CD4-positive, alpha-beta T cell treated with Interleukin-1 beta for 1 hour (primary cell): ENCODE data around the gene NTM.

Source experiments
- DNase-seq, 2 donors: peaks; one replicate each; pipeline ENCODE4 v3.0.0-alpha.2; 2020 to 2022

NTM gene

GRCh38 chr11:131880976-131881375 lies 510.6 kb downstream of the NTM start:
- no peak for DNase-seq

DNA sequence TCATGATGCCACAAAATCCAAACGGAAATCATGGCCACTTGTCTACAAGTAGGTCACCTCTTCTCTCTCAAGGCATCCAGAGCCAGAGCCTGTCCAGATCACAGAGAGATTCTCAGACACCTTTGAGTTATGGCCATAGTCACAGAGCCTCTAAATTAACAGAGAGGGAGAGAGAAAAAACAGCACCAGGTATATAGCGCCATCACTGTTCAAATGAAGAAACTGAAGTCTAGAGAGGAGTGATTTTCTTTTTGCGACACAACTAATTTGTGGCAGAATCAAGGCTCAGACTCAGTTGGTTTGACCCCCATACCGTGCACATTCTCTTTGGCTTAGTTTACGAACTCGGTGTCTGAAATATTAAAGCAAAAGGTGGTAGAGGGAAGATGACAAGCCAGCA lies 512.9 kb downstream of the NTM start:
- DNase-seq = no peak

DNA sequence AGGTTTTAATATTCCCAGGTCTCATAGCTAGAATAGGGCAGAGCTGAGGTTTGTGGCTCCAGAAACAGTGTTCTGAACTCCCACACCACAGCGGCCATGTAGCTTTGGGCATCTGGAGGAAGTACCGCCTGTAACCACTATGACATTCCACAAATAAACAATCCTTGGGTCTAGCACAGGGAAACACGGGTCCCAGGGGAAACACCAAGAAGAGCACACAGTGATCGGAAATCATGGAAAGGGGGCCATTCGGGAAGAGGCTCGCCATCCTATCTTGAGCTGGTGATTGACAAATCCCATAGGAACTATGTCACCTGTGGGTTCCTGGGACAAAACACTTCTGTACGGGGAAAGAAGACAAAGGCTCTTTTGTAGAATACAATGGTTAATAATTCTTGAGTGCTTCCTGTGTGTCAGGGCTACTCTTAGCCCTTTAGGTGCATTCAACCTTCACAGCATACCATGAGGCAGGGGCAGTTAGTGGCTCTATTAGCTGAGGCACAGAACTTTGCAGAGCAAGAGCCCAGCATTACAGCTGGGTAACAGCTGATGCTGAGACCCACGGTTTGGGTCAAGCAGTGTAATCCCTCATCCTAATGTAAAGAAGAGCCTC lies 514.2 kb downstream of the NTM start:
- DNase-seq = no peak

GRCh38 chr11:131885431-131885830 lies 515.0 kb downstream of the NTM start:
- DNase-seq = no peak

DNA sequence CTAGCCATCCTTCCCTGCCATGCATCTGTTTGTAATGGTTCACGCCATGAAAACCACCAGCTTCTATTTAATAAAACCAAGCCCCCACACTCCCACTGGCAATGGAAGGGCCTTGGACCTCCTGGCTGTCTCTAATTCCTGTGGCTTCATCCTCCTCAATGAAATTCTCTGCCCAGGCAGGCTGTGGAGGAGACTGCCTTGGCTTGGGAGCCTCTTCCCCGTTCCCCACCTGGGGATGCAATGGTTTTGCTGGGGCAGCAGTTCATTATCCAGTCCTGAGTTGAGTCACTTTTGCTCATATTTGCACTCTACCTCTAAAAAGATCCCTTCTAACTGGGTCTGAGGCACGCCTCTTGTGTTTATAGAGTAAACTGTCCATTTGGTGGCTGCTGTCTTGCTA lies 515.8 kb downstream of the NTM start:
- no peak for DNase-seq

DNA sequence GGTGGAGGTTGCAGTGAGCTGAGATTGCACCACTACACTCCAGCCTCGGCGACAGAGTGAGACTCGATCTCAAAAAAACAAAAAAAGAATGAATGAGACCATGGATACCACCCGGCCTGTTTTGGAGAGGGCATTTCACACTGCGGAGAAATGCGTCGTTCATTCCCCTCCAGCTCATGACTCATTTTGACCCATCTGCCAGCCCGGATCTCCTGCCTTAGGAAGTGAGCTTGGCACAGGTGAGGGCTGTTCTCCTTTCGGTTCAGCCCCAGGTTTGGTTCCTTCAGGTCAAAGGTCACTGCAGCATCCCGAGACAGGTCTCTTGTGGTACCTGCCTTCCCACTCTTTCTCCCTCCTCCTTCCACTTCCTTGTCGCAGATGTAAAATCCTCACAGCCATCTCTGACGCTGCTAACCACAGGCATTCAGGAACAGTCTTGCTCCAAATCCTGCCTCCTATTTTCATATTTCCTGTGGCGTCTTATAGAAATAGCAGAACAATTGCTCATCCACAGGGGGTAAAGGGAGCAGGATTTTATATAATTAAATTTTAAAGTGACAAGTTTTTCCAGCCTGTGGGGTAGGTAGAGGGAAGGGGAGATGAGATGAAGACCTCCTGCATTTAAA lies 517.9 kb downstream of the NTM start:
- no peak for DNase-seq

GRCh38 chr11:131889146-131889577 lies 518.7 kb downstream of the NTM start:
- DNase-seq = no peak

DNA sequence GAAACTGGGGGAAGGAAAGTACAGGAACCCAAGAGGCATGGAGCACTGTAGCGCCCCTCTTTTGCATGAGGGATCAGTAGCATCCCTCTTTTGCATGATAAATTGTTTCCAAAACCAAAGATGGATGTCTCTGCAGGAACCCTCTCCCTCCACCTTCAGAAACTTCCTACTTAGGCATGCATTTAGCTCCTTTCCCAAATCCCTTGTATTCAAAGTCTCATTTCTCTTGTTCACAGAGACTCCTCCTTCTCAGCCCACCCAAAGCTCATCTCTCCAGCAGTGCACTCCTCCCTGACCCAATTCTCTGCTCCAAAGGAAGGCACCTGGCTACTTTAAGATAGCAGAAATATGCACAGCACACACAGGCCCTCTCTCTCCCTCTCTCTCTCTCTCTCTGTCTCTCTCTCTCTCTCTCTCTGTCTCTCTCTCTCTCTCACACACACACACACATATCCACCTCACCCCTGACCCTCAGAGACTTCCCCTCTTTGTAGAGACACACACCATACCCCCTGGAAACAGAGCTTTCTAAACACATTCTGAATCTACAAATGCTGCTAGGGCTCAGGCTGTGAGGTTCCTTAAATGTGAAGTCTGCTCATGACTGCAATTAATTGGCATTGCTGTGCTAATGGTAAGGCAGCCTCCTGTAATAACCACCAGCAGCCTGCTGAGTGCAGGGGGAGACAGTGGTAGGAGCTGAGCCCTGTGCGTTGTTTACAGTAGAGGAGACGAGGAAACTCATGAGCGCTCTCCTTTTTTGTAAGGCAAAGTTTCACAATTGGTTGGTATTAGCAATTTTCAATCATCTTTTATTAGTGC lies 519.6 kb downstream of the NTM start:
- no peak for DNase-seq

DNA sequence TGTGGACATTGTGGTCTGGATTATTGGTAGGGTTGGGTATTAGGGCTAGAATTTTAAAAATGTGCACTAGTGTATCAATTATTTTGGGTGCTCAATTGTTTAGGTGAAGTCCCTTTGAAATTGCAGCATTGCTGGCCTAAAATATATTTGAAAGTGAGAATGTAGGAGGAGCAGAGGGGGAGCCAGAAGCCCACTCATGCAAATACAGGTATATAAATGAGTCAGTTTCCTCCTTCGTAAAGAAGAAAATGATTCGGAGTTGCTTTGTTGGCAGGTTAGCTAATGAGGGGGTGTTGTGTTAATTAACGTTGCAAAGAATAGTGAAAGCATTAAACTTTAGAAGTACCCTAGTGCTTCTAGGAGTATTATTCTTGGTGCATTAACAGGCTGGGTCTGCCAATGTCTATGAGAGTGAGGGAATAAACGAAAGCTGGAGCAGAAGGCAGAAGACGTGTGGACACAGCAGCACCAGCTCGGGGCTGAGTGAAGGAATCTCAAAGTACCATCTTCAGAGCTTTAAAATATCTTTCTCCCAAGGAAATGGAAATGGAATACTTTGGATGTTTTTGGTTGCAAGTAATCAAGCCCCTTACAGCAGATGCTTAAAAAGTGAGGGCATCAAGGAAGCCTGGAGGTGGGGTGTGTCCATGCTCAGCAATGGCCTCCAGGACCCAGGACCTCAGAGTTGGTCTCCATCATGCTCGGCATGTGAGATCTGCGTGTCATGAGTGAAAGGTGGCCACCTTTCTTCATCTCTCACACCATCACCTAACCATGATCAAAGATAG lies 522.9 kb downstream of the NTM start:
- DNase-seq = no peak

DNA sequence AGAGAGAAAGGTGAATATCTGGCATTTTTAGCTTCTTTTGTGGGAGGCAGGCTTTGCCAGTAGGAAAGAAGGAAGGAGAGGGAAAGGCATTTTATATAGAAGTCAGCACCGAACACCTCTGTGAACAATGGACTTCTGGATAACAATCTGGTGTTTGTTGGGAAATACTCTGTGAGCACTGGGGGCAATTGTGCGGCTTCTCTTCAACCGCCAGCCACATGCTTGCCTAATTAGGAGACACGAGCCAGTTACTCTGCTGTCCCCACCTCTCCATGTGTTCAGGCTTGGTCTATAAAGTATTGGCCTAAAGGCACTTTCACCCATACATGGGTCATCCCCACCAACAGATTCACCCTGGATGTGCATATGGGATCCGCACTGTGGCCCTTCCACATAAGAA lies 523.6 kb downstream of the NTM start:
- no peak for DNase-seq

GRCh38 chr11:131894615-131895544 lies 524.5 kb downstream of the NTM start:
- no peak for DNase-seq

GRCh38 chr11:131895865-131896264 lies 525.5 kb downstream of the NTM start:
- no peak for DNase-seq

GRCh38 chr11:131896978-131897615 lies 526.7 kb downstream of the NTM start:
- no peak for DNase-seq

- no peak for DNase-seq
These were observed 527.5 kb downstream of the NTM start for GRCh38 chr11:131897956-131898355.

GRCh38 chr11:131898949-131899348 lies 528.5 kb downstream of the NTM start:
- no peak for DNase-seq

GRCh38 chr11:131899950-131900580 lies 529.6 kb downstream of the NTM start:
- DNase-seq = no peak

GRCh38 chr11:131902421-131902820 lies 532.0 kb downstream of the NTM start:
- no peak for DNase-seq

DNA sequence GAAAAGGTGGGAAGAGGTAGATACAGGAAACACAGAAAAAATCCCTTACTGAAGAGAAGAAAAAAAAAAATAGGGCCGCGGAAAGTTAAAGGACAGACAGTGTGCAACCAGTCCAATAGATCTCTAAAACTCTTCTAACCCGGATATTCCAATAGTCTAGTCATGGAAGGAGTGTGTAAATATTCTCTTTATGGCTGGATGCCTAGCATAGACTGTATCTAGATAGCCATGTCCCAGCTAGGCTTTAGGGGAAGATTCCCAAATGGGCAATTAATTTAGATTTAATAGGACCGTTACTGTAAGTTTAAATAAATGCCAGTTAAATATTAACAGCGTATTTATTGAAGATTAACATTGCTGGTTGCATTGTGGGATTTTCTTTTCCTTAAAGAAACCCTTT lies 532.7 kb downstream of the NTM start:
- no peak for DNase-seq

- no peak for DNase-seq
These were observed 534.3 kb downstream of the NTM start for GRCh38 chr11:131904756-131905155.

DNA sequence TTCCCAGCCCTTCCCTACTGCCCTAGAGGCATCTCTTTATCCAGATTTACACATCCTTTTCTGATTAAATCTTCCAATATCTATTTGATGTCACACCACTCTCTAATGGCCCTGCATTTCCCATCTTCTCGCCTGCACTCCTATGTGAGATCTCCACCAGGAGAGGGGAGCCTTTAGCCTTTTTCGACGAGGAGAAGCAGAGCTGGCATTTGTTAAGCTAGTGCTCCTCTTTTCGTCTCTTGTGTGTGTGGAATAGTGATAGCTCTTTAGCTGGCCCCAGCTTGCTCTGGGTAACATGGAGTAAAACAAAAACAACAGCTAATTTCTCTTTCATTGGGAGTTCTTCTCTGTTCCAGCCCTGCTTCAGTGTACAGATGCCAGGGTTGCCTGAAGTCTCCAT lies 536.5 kb downstream of the NTM start:
- no peak for DNase-seq

- no peak for DNase-seq
These were observed 537.0 kb downstream of the NTM start for GRCh38 chr11:131907371-131907770.
